SH-SY5Y (cell line): ENCODE data around the gene CRYL1.

Experiments
- GATA2 ChIP-seq: IDR thresholded peaks from 2 replicates; pipeline ENCODE4 v1.6.1; 2011; ENCODE audit warnings: mild to moderate bottlenecking, low read depth, low read length
- GATA3 ChIP-seq: IDR thresholded peaks from 2 replicates; pipeline ENCODE4 v1.6.1; 2011; ENCODE audit warnings: low read depth, mild to moderate bottlenecking, low read length, moderate library complexity

The CRYL1 gene

DNA sequence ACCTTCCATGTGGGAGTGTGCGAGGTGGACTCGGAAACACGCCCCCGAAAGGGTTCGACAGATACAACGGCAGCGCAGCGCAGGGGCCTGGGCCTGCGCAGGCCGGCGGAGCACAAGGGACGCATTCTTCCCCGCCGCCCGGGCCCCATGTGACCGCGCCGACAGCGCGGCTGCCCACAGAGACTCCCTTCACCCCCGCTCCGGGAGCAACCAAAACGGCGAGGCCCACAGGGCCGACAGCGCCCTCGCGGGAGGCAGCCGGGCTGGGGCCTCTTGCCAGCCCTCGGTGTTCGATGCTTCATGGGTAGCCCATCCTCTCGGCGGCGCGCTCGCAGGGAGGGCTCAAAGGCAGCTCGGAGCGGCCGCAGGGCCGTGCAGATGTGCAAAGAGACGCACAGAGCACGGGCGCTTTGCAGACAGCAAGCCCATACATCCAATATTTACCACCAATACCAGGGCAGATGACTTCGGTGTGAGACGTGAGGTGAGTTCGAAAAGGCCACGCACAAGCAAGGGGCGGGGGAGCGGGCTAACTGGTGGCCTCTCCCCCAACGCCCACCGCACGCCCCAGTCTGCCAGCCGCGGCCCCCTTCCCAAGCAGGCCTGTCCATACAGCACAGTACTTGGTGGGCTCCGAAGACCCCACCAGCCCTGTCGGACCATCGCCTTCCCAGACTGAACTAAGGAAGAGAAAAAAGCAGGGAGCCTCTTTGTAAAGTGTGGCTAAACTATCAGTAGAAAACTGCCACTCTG, 89.9 kb downstream of the CRYL1 start:
- TF ChIP-seq GATA2 (no peak), GATA3 (no peak)

GRCh38 chr13:20431687-20432384, 93.8 kb downstream of the CRYL1 start:
- no peak for TF ChIP-seq GATA2
- no peak for TF ChIP-seq GATA3

GRCh38 chr13:20431080-20431479, 94.6 kb downstream of the CRYL1 start:
- TF ChIP-seq GATA2 = no peak
- TF ChIP-seq GATA3 = no peak

GRCh38 chr13:20430296-20430695, 95.4 kb downstream of the CRYL1 start:
- TF ChIP-seq GATA2 (no peak), GATA3 (no peak)

GRCh38 chr13:20429682-20430081, 96.0 kb downstream of the CRYL1 start:
- TF ChIP-seq GATA3 = no peak
- TF ChIP-seq GATA2 = no peak

- TF ChIP-seq GATA3 (no peak), GATA2 (no peak)
Observed at GRCh38 chr13:20428666-20429644, 96.7 kb downstream of the CRYL1 start.

DNA sequence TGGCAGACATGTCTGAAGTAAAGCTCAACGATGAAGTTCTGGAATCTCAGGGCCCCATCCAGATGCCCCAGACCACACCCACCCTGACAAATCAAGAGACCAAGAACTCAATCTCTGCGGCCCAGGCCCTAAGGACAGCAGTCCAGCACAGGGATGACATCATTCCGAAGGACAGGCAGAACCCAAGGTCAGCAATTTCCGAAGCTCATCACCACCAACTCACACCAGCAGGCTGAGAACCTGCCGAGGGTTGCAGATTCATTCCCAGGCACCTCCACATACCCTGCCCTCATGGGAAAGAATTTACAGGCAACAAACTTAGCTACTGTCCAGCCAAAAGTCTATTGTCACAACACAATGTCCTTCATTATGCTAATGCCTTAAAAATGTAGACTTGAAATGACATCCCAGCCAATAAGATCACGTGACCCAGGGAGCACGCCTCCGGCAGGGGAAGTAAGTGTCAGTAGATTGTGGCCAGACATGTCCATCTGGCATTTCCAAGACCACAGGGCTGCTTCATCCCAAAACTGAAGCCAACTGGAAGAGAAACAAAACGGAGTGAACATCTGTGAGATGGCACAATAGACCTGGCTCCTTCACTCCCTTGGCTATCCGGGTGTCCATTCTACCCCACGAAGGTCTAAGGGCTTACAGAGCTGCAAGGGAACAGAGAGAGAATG, 98.8 kb downstream of the CRYL1 start:
- TF ChIP-seq GATA3 (no peak), GATA2 (no peak)

DNA sequence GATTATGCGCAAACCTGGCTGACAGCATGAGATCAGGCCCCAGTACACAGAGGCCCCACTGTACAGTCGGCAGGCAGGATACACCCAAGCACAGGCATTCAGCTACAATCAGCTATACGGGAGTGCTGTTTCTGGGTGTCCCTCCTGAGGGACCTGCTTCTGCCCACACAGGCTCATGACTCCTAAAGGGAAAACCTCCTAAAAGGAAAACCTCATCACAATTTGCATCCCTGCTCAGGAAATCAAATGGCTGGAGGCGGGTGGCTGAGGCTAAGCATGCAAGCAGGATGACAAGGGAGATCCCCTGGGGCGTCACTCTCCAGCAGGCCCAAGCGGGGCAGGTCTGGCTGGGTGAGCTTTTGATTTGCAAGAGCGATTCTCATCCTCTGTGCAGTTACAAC, 99.8 kb downstream of the CRYL1 start:
- TF ChIP-seq GATA3 = no peak
- TF ChIP-seq GATA2 = no peak

DNA sequence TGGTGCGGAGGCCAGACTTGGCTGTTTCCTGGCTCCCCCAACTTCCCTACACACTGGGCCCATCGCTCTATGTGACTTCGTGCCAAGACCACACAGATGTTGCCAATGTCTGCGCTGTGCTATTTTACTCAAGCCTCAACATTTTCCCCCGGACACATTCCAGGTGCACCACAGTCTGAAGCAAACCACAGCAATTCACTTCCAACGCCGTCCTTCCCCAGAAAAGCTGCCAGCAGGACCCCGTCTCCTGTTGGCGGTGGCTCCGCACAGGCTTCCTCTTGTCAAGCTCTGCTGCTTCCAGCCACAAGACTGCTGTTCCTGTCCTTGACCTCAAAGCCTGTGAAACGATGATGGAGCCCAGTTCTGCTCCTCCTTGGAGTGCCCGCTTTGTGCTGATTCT, 100.7 kb downstream of the CRYL1 start:
- TF ChIP-seq GATA2 (no peak), GATA3 (no peak)

GRCh38 chr13:20424559-20424852, 101.2 kb downstream of the CRYL1 start:
- TF ChIP-seq GATA3 = no peak
- TF ChIP-seq GATA2 = no peak

DNA sequence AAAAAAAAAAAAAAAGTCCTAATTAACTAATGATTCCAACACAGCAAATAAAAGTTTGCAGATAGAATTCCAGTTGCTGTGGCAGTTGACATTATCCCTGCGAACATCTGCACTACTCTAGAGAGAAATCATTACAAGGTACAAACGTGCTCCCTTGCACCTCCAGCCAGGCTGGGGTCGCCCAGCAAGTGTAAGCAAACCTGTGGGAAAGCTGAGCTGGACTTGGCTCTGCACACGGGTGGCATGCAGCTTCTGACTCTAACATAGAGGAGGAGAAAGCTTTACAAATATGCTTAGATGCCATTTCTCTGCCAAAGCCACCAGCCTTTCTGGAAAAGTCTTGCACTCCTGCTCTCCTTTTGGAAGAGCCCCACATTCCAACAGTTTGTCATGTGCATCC, 103.3 kb downstream of the CRYL1 start:
- TF ChIP-seq GATA3 (no peak), GATA2 (no peak)

- TF ChIP-seq GATA3 = no peak
- no peak for TF ChIP-seq GATA2
Observed at GRCh38 chr13:20420938-20421337, 104.7 kb downstream of the CRYL1 start.

- no peak for TF ChIP-seq GATA2
- no peak for TF ChIP-seq GATA3
Observed at GRCh38 chr13:20418953-20419352, 106.7 kb downstream of the CRYL1 start.
